K562 (cell line): ENCODE data around the gene PTPRC. TPM values are rescaled to one million over a fixed set of nuclear protein-coding genes. Genes with fewer than 3 reads are reported as not detected.

ENCODE experiments used
- ATAC-seq: fragments of 200-7000 bp; cut with Tn5 transposase; 3 replicates; pipeline ENCODE4 v1.9.1; 2020; ENCODE audit warnings: moderate library complexity
- BruUV-seq: library from RNA; stranded (reverse); fragments of 400-500 nt; replicated peaks from 2 replicates; lab custom pipeline; 2021; lab: Mats Ljungman, UMichigan
- CTCF ChIA-PET: fragments of 300-600 bp; formaldehyde crosslinking; extraction: SDS; loops from one replicate; lab custom pipeline; 2021; ENCODE audit warnings: low intra/inter-chr PET ratio; lab: Yijun Ruan, JAX
- POLR2A ChIA-PET: fragments of 300-600, 350-650 bp; sonication (Branson Sonifier 250); formaldehyde crosslinking; extraction: SDS; loops from one replicate; lab custom pipeline; 2021; ENCODE audit warnings: antibody characterized with exemption, inconsistent platforms; lab: Yijun Ruan, JAX
- DNase-seq, 4 experiments: peaks; one replicate each; pipeline versions ENCODE4 v3.0.0 to v3.0.0-alpha.2; 2011 to 2018; ENCODE audit warnings: low spot score in 3 of 4, mixed read lengths in 3 of 4; ENCODE audit errors: extremely low read depth in 1 of 4
- FAIRE-seq: peaks from 2 replicates; lab custom pipeline; 2011; peaks lifted over from hg19 to GRCh38; lab: Jason Lieb, UNC
- H2AFZ ChIP-seq: 2 replicates; pipeline ENCODE4 v1.6.0; 2011; ENCODE audit warnings: low read depth, low read length, control low read depth, inconsistent platforms
- H3K27ac ChIP-seq: fragments of 200-600 bp; 3 replicates; pipeline ENCODE4 v1.8.0; 2011; ENCODE audit warnings: low read depth, mild to moderate bottlenecking, control low read depth, inconsistent platforms, low read length, moderate library complexity, mixed read lengths; ENCODE audit errors: extremely low read depth
- H3K27me3 ChIP-seq, 2 experiments: fragments of 300-600 bp in 1 of 2; 2 replicates in 1 of 2; 3 replicates in 1 of 2; pipeline versions ENCODE4 v1.6.0 to v1.8.0; 2011; ENCODE audit warnings: inconsistent platforms in 2 of 2, low read length in 2 of 2, mild to moderate bottlenecking in 1 of 2, mixed read lengths in 1 of 2, moderate library complexity in 1 of 2; ENCODE audit not compliant: control insufficient read depth in 2 of 2, insufficient read depth in 2 of 2
- H3K36me3 ChIP-seq: fragments of 300-600 bp; 3 replicates; pipeline ENCODE4 v1.8.0; 2011; ENCODE audit warnings: mild to moderate bottlenecking, low read length, inconsistent platforms; ENCODE audit not compliant: control insufficient read depth, insufficient read depth
- H3K4me1 ChIP-seq, 2 experiments: fragments of 200-600 bp in 1 of 2; replicated peaks in 1 of 2; 2 replicates in 1 of 2; 3 replicates in 1 of 2; pipeline versions ENCODE4 v1.5.1 to v1.8.0; 2011; ENCODE audit warnings: inconsistent platforms in 2 of 2, low read length in 2 of 2, mild to moderate bottlenecking in 1 of 2, mixed read lengths in 1 of 2, moderate library complexity in 1 of 2; ENCODE audit not compliant: control insufficient read depth in 2 of 2, insufficient read depth in 2 of 2
- H3K4me2 ChIP-seq: 2 replicates; pipeline ENCODE4 v1.6.1; 2011; ENCODE audit warnings: low read length, control low read depth, inconsistent platforms, mixed read lengths; ENCODE audit not compliant: insufficient read depth
- H3K4me3 ChIP-seq: fragments of 200-600 bp; sonication (generic), shearing (Covaris generic); 2 replicates; pipeline ENCODE4 v1.5.1; 2016; ENCODE audit warnings: control low read depth, inconsistent platforms
- H3K79me2 ChIP-seq: fragments of 200-600 bp; 3 replicates; pipeline ENCODE4 v1.8.0; 2011; ENCODE audit warnings: low read length, inconsistent platforms; ENCODE audit not compliant: control insufficient read depth, insufficient read depth
- H3K9ac ChIP-seq, 2 experiments: 2 replicates each; pipeline versions ENCODE4 v1.6.0 to v1.6.1; 2011; ENCODE audit warnings: low read depth in 2 of 2, low read length in 2 of 2, control low read depth in 1 of 2, inconsistent platforms in 1 of 2, mild to moderate bottlenecking in 1 of 2, mixed read lengths in 1 of 2; ENCODE audit not compliant: insufficient read depth in 1 of 2
- H3K9me1 ChIP-seq: one replicate; pipeline ENCODE4 v1.6.0; 2011; ENCODE audit warnings: inconsistent platforms, mild to moderate bottlenecking, low read length, moderate library complexity; ENCODE audit not compliant: control insufficient read depth, insufficient read depth
- H3K9me3 ChIP-seq: replicated peaks from 2 replicates; pipeline ENCODE4 v1.5.1; 2011; ENCODE audit warnings: low read depth, low read length, inconsistent platforms; ENCODE audit not compliant: control insufficient read depth, insufficient read depth
- H4K20me1 ChIP-seq: replicated peaks from 2 replicates; pipeline ENCODE4 v1.6.1; 2011; ENCODE audit warnings: low read length, inconsistent platforms, mixed read lengths; ENCODE audit not compliant: control insufficient read depth, insufficient read depth
- NFIX ChIP-seq: fragments of 250-450 bp; sonication (Bioruptor Pico); IDR thresholded peaks from 2 replicates; pipeline ENCODE4 v1.4.0; 2020; ENCODE audit warnings: low read depth, mild to moderate bottlenecking, moderate library complexity
- NFYB ChIP-seq: IDR thresholded peaks from 2 replicates; pipeline ENCODE4 v1.6.1; 2011; ENCODE audit warnings: mild to moderate bottlenecking, moderate library complexity; ENCODE audit not compliant: insufficient read length; ENCODE audit errors: extremely low read depth
- PCBP1 ChIP-seq: fragments of 200-400 bp; formaldehyde crosslinking; IDR thresholded peaks from 2 replicates; pipeline ENCODE4 v1.6.1; 2018; ENCODE audit warnings: mild to moderate bottlenecking, low read depth, low read length; ENCODE audit not compliant: poor library complexity, severe bottlenecking
- PHF21A ChIP-seq: fragments of 450-650 bp; IDR thresholded peaks from 2 replicates; pipeline ENCODE4 v1.6.1; 2017; ENCODE audit warnings: low read depth, borderline replicate concordance
- PPARD ChIP-seq: fragments of 250-450 bp; sonication (Bioruptor Pico); IDR thresholded peaks from 2 replicates; pipeline ENCODE4 v1.8.0; 2022; ENCODE audit warnings: inconsistent platforms, mild to moderate bottlenecking, moderate library complexity
- RBM14 ChIP-seq: fragments of 200-400 bp; formaldehyde crosslinking; IDR thresholded peaks from 2 replicates; pipeline ENCODE4 v1.6.1; 2018; ENCODE audit warnings: low read depth, mild to moderate bottlenecking, low read length, moderate library complexity, borderline replicate concordance; ENCODE audit not compliant: insufficient read depth
- RBM34 ChIP-seq: fragments of 200-400 bp; formaldehyde crosslinking; IDR thresholded peaks from 2 replicates; pipeline ENCODE4 v1.6.1; 2018; ENCODE audit warnings: low read length, borderline replicate concordance; ENCODE audit not compliant: insufficient read depth
- SRSF7 ChIP-seq: fragments of 200-400 bp; formaldehyde crosslinking; optimal IDR thresholded peaks from 2 replicates; pipeline ENCODE3; 2017; ENCODE audit warnings: mild to moderate bottlenecking, low read depth, low read length
- TBP ChIP-seq: optimal IDR thresholded peaks from 2 replicates; pipeline ENCODE3; 2011; ENCODE audit warnings: low read depth, low read length, improper control_type of control experiment
- TRIM28 ChIP-seq: fragments of 450-650 bp; IDR thresholded peaks from 2 replicates; pipeline ENCODE4 v1.6.1; 2017
- ZNF124 ChIP-seq: sonication (generic); formaldehyde crosslinking; IDR thresholded peaks from 2 replicates; pipeline ENCODE4 v1.8.1; 2022; ENCODE audit warnings: missing genetic modification reagents
- ZNF282 ChIP-seq: sonication (generic); formaldehyde crosslinking; IDR thresholded peaks from 2 replicates; pipeline ENCODE4 v1.8.1; 2023; ENCODE audit warnings: missing genetic modification reagents
- ZNF41 ChIP-seq: fragments of 250-450 bp; sonication (Bioruptor Pico); conservative IDR thresholded peaks from 2 replicates; pipeline ENCODE4 v1.4.0; 2020; ENCODE audit warnings: mild to moderate bottlenecking
- ZNF436 ChIP-seq: fragments of 250-450, 450-650 bp; sonication (Bioruptor Pico); formaldehyde crosslinking; IDR thresholded peaks from 2 replicates; pipeline ENCODE4 v1.7.0; 2020; ENCODE audit warnings: mild to moderate bottlenecking
- WGBS: fragments of 100-300 bp; shearing (Covaris generic); methylation state at CpG from one replicate; pipeline ENCODE4 v1.1.6; 2016; ENCODE audit warnings: low coverage, mixed read lengths; ENCODE audit not compliant: insufficient coverage; ENCODE audit errors: missing lambda C conversion rate; 5-methylcytosine and 5-hydroxymethylcytosine counted together
- in situ Hi-C: fragments of 300-500 bp; cut with MboI; formaldehyde crosslinking; loops from 4 replicates; pipeline ENCODE4 v1.15.0; 2018; ENCODE audit warnings: inconsistent platforms, mixed read lengths
- intact Hi-C: fragments of 100-400 bp; cut with micrococcal nuclease; formaldehyde crosslinking; loops from 2 replicates; pipeline ENCODE4 v1.14.2; 2022
- polyA plus RNA-seq, 8 experiments: library from polyadenylated mRNA; depleted of rRNA in 4 of 8; stranded (reverse) in 5 of 8; unstranded in 3 of 8; fragments of >200 nt; fragmentation: Nextera tagmentation in 2 of 8; fragmentation: Illumina TruSeq in 1 of 8; extraction: Ambion mirVana in 2 of 8; extraction: Trizol in 1 of 8; gene quantifications; 2 replicates each; pipeline versions ENCODE4 v1.2.1 to v1.2.3, GENCODE V29; 2011 to 2014; ENCODE audit warnings: inconsistent platforms in 1 of 8, missing spikeins in 1 of 8
- total RNA-seq, 7 experiments: library from RNA; depleted of rRNA in 6 of 7; stranded (reverse); fragments of >200 nt in 6 of 7; fragmentation: Illumina TruSeq in 2 of 7; extraction: Trizol in 2 of 7; gene quantifications; 2 replicates each; pipeline versions ENCODE4 v1.2.1 to v1.2.3, GENCODE V29; 2011 to 2021; ENCODE audit warnings: low replicate concordance in 1 of 7
- TF ChIP-seq, protein P1 (sequence below): conservative IDR thresholded peaks from 2 replicates; pipeline ENCODE4 v1.6.1; 2011; ENCODE audit warnings: low read depth, mild to moderate bottlenecking, low read length; ENCODE audit not compliant: control insufficient read depth
- TF ChIP-seq, protein P2 (sequence below), 2 experiments: fragments of 450-650 bp in 1 of 2; sonication (generic) in 1 of 2; formaldehyde crosslinking; conservative IDR thresholded peaks; 2 replicates each; pipeline versions ENCODE4 v1.4.0 to v1.8.1; 2020 to 2022; ENCODE audit warnings: mild to moderate bottlenecking in 1 of 2, missing genetic modification reagents in 1 of 2
- TF ChIP-seq, protein P3 (sequence below): IDR thresholded peaks from 2 replicates; pipeline ENCODE4 v1.6.1; 2011; ENCODE audit not compliant: insufficient read length; ENCODE audit errors: extremely low read depth

The PTPRC gene
- total and polyA plus RNA-seq, 9 of the 15 experiments (the other 6 are each of a cell fraction or from before 2014, with no cell fraction given) = 7.1 to 107 (median 62.9) TPM

DNA sequence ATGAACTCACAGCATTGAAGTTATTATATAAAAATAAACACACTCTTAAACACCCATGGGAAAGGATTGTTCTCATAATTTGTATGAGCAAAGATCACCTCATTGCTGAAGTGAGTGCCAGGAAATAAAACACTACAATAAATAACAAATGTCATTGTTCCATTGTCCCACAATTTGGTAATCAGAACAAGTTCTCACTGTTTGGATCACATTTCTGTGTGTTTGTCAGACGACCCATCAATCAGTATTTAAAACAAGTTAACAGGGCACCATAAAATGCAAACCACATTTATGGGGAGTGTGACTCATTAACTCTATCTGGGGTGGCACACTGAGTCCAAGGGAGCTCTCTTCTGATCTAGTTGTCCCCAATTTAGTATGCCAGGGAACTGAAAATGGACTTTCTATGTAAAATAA is 124.5 kb downstream of the PTPRC start:
- ChIA-PET CTCF (no interaction called here), POLR2A (no interaction called here)
- Histone ChIP-seq H3K4me3 (no peak overlapping the region), H3K36me3 (no peaks in the 10 kb centered on the region), H3K9me1 (no peaks in the 10 kb centered on the region), H2AFZ (no peak overlapping the region), H3K9ac (no peak overlapping the region), H3K27me3 (no peaks in the 10 kb centered on the region), H3K4me2 (no peak overlapping the region), H3K4me1 (no peaks in the 10 kb centered on the region), H3K79me2 (no peaks in the 10 kb centered on the region), H3K9me3 (no peaks in the 10 kb centered on the region; the same call in 1 of the 2 replicates), H4K20me1 (no peaks in the 10 kb centered on the region), H3K27ac (no peak overlapping the region)
- intact Hi-C loops (loop anchor here (10.0 kb wide), 1 partner anchor 1751 kb away; no protein-coding TSS in a partner anchor), in situ Hi-C loops (loop anchor here (25.0 kb wide), 1 partner anchor 1749 kb away; no protein-coding TSS in a partner anchor)
- ATAC-seq (no peak), DNase-seq (no peak), FAIRE-seq (no peak)
- TF ChIP-seq ZNF436 (CRISPR knock-in tag) (no peak), NFIX (CRISPR knock-in tag) (no peak), PHF21A (no peak), SRSF7 (no peak), RBM34 (no peak), PPARD (CRISPR knock-in tag) (no peak), ZNF124 (no peak), NFYB (no peak), PCBP1 (no peak), TRIM28 (no peak), TBP (no peak), ZNF282 (CRISPR knock-in tag) (no peak), RBM14 (no peak), ZNF41 (CRISPR knock-in tag) (no peak)
- TF ChIP-seq, protein P1, sequence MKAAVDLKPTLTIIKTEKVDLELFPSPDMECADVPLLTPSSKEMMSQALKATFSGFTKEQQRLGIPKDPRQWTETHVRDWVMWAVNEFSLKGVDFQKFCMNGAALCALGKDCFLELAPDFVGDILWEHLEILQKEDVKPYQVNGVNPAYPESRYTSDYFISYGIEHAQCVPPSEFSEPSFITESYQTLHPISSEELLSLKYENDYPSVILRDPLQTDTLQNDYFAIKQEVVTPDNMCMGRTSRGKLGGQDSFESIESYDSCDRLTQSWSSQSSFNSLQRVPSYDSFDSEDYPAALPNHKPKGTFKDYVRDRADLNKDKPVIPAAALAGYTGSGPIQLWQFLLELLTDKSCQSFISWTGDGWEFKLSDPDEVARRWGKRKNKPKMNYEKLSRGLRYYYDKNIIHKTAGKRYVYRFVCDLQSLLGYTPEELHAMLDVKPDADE = no peak
- TF ChIP-seq, protein P2, sequence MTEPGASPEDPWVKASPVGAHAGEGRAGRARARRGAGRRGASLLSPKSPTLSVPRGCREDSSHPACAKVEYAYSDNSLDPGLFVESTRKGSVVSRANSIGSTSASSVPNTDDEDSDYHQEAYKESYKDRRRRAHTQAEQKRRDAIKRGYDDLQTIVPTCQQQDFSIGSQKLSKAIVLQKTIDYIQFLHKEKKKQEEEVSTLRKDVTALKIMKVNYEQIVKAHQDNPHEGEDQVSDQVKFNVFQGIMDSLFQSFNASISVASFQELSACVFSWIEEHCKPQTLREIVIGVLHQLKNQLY (CRISPR knock-in tag; conservative IDR thresholded peaks at IDR 0.05) = no peak
- TF ChIP-seq, protein P3, sequence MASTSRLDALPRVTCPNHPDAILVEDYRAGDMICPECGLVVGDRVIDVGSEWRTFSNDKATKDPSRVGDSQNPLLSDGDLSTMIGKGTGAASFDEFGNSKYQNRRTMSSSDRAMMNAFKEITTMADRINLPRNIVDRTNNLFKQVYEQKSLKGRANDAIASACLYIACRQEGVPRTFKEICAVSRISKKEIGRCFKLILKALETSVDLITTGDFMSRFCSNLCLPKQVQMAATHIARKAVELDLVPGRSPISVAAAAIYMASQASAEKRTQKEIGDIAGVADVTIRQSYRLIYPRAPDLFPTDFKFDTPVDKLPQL = no peak
- BruUV-seq = no TSS peak
- WGBS = 0% methylated on average over 1 of the region's 1 CpG
